Measurements from ENCODE around the gene G2E3. TPM values are rescaled to one million over a fixed set of nuclear protein-coding genes. Genes with fewer than 3 reads are reported as not detected.

The G2E3 gene
- total and polyA plus RNA-seq, 2 of the 13 experiments (the other 11 are each of a cell fraction or from before 2014, with no cell fraction given) = 22.8 to 63.0 TPM

- peak; percentile 100 for TF ChIP-seq AHR (CRISPR knock-in tag; IDR thresholded peaks at IDR 0.05)
- no peak; the same call in 1 of the 2 replicates for TF ChIP-seq NFIB (CRISPR knock-in tag; IDR thresholded peaks at IDR 0.05; ENCODE audit: borderline replicate concordance)
- TF ChIP-seq ZNF780A (CRISPR knock-in tag; IDR thresholded peaks at IDR 0.05) = peak; percentile 95; the same call in 1 of the 2 replicates
- no peak for TF ChIP-seq ZNF260 (CRISPR knock-in tag; IDR thresholded peaks at IDR 0.05; ENCODE audit: borderline replicate concordance, low read depth)
- no peak; the same call in 1 of the 2 replicates for TF ChIP-seq ZNF367 (CRISPR knock-in tag; IDR thresholded peaks at IDR 0.05; ENCODE audit: borderline replicate concordance)
- TF ChIP-seq KLF6 (CRISPR knock-in tag; IDR thresholded peaks at IDR 0.05) = peak; percentile 100
- TF ChIP-seq NFKBIZ (CRISPR knock-in tag; IDR thresholded peaks at IDR 0.05) = peak; percentile 100
- no peak for TF ChIP-seq MATR3 (CRISPR knock-in tag; IDR thresholded peaks at IDR 0.05)
- TF ChIP-seq PBX3 (CRISPR knock-in tag; IDR thresholded peaks at IDR 0.05; ENCODE audit: borderline replicate concordance) = peak; percentile 50
- peak; percentile 94 for TF ChIP-seq ZNF232 (CRISPR knock-in tag; IDR thresholded peaks at IDR 0.05; ENCODE audit: borderline replicate concordance)
- TF ChIP-seq XBP1 (CRISPR knock-in tag; IDR thresholded peaks at IDR 0.05) = peak; percentile 99
- peak; percentile 91 for TF ChIP-seq ZNF503 (CRISPR knock-in tag; IDR thresholded peaks at IDR 0.05)
- TF ChIP-seq ATF1 (CRISPR knock-in tag; IDR thresholded peaks at IDR 0.05) = peak; percentile 93
- TF ChIP-seq ZMAT5 (CRISPR knock-in tag; IDR thresholded peaks at IDR 0.05; ENCODE audit: borderline replicate concordance, low read depth) = no peak
- peak; percentile 91; the same call in 2 of the 3 replicates for TF ChIP-seq MXI1 (IDR thresholded peaks at IDR 0.05; ENCODE audit: borderline replicate concordance, low read depth, low read length)
- TF ChIP-seq GZF1 (CRISPR knock-in tag; IDR thresholded peaks at IDR 0.05) = no peak
- no peak for TF ChIP-seq TBL1XR1 (IDR thresholded peaks at IDR 0.05; ENCODE audit: borderline replicate concordance, low read length, partially characterized antibody)
- peak; percentile 83 for TF ChIP-seq KDM1A (CRISPR knock-in tag; IDR thresholded peaks at IDR 0.05)
- TF ChIP-seq ZNF546 (CRISPR knock-in tag; conservative IDR thresholded peaks at IDR 0.05) = peak; percentile 89; the same call in 1 of the 2 replicates
- peak; percentile 62; the same call in 1 of the 2 replicates for TF ChIP-seq ZNF264 (CRISPR knock-in tag; IDR thresholded peaks at IDR 0.05)
- peak; percentile 100 for TF ChIP-seq ZNF891 (CRISPR knock-in tag; IDR thresholded peaks at IDR 0.05)
- TF ChIP-seq GLMP (CRISPR knock-in tag; IDR thresholded peaks at IDR 0.05; ENCODE audit: borderline replicate concordance) = no peak
- peak; percentile 93; the same call in 1 of the 2 replicates for TF ChIP-seq PCBP1 (IDR thresholded peaks at IDR 0.05; ENCODE audit: borderline replicate concordance, low read depth, low read length)
These were observed 63.2 kb downstream of the G2E3 start, which contains the start of gene SCFD1 (continued) for GRCh38 chr14:30621940-30622830.
